Thyroid gland (tissue), 4 donors: ENCODE results near the gene ASCC1.

Experiments
- CTCF ChIP-seq, 6 experiments: fragments of 200-600 bp in 3 of 6; fragments of 450-650 bp in 3 of 6; sonication (generic) in 3 of 6; IDR thresholded peaks; one replicate each; pipeline ENCODE4 v1.5.1; 2016 to 2019; ENCODE audit warnings: antibody characterized with exemption in 6 of 6, mild to moderate bottlenecking in 2 of 6, inconsistent platforms in 1 of 6, moderate library complexity in 1 of 6
- POLR2A ChIP-seq, 2 donors: fragments of 450-650 bp; IDR thresholded peaks; one replicate each; pipeline ENCODE4 v1.6.1; 2017; ENCODE audit warnings: antibody characterized with exemption in 2 of 2, mild to moderate bottlenecking in 2 of 2, moderate library complexity in 1 of 2

GRCh38 chr10:72253578-72253977 is 37.5 kb upstream of the ASCC1 start:
- TF ChIP-seq CTCF (IDR thresholded peaks at IDR 0.05), result no peak
- no peak for TF ChIP-seq POLR2A (IDR thresholded peaks at IDR 0.05)
